Activated CD8-positive, alpha-beta T cell treated with anti-CD3 and anti-CD28 coated beads for 36 hours (primary cell): ENCODE measurements around the gene UNC5A. TPM values are rescaled to one million over a fixed set of nuclear protein-coding genes. Genes with fewer than 3 reads are reported as not detected.

Source experiments
- ATAC-seq: fragments of 200-7000 bp; cut with Tn5 transposase; one replicate; pipeline ENCODE4 v1.10.0; 2021; ENCODE audit warnings: mild to moderate bottlenecking, moderate library complexity
- CTCF ChIA-PET: fragments of 350-600 bp; sonication (Branson Sonifier 250); formaldehyde crosslinking; loops from one replicate; lab custom pipeline; 2021; ENCODE audit warnings: antibody characterized with exemption; lab: Charles Lee
- POLR2A ChIA-PET: fragments of 350-600 bp; sonication (Branson Sonifier 250); formaldehyde crosslinking; loops from one replicate; lab custom pipeline; 2021; ENCODE audit warnings: antibody characterized with exemption; lab: Charles Lee
- DNase-seq: peaks from one replicate; pipeline ENCODE4 v3.0.0-alpha.2; 2020
- H3K27ac Mint-ChIP-seq: one replicate; pipeline ENCODE4 v1.8.0; 2021; ENCODE audit warnings: mild to moderate bottlenecking, mixed read lengths
- H3K27me3 Mint-ChIP-seq: one replicate; pipeline ENCODE4 v1.8.0; 2021; ENCODE audit warnings: mixed read lengths
- H3K36me3 Mint-ChIP-seq: one replicate; pipeline ENCODE4 v1.8.0; 2021; ENCODE audit warnings: low read depth, mixed read lengths
- H3K4me1 Mint-ChIP-seq: one replicate; pipeline ENCODE4 v1.8.0; 2021; ENCODE audit warnings: low read depth, mixed read lengths
- H3K4me3 Mint-ChIP-seq: one replicate; pipeline ENCODE4 v1.8.0; 2021; ENCODE audit warnings: mild to moderate bottlenecking, moderate library complexity, mixed read lengths
- H3K9me3 Mint-ChIP-seq: one replicate; pipeline ENCODE4 v1.8.0; 2021; ENCODE audit warnings: mixed read lengths
- CTCF ChIP-seq: fragments of 200-600 bp; IDR thresholded peaks from one replicate; pipeline ENCODE4 v1.8.0; 2022; ENCODE audit warnings: antibody characterized with exemption, mild to moderate bottlenecking
- intact Hi-C: fragments of 100-400 bp; cut with micrococcal nuclease; formaldehyde crosslinking; loops from one replicate; pipeline ENCODE4 v1.10.0; 2022
- total RNA-seq, 2 experiments: library from RNA; stranded (reverse); gene quantifications; one replicate each; pipeline ENCODE4 v1.2.3, GENCODE V29; 2021

UNC5A gene
- total RNA-seq, 2 experiments from 2014 or later: not detected

DNA sequence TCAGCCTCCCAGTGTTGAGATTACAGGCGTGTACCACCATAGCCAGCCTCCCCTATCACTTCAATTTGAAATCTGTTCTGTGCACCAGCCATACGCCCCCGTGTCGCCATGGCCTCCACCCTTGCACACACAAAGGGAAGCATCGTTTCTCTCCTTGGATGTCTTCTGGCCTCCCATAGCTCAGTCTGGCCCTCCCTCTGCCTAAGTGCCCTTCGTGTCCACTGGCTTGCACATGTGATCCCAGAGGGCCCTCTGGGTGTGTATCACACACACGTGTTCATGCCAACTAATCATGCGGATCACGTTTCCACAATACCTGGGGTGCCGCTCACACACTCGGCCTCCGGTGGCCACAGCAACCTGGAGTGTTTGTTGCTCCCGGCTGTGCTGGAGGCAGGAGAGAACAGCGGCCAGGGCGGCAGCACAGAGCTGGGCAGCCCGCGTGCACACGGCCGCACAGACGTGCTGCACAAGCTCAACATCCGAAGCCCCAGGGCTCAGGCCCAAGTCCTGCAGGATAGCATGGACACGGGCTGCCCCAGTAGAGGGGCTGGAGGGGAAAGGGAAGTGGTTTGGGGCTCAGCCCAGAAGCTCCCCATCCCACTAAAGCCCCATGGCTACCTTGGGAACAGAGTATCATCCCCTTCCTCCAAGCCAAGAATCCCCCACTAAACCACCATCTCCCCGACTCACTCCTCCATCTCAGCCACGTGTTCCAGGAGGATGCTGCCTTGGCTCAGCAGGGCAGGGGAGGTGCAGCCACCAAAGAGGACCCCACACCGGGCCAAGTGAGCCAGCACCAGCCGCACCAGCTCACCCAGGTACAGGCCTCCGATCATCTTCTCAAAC lies 77.9 kb downstream of the UNC5A start:
- TF ChIP-seq CTCF: no peak
- CTCF ChIA-PET: no interaction called here
- H3K4me1 Mint-ChIP-seq: no peaks in the 10 kb centered on the region

GRCh38 chr5:176888865-176889165 lies 78.5 kb downstream of the UNC5A start:
- Mint-ChIP-seq H3K4me3 (no peak overlapping the region), H3K9me3 (no peaks in the 10 kb centered on the region), H3K27me3 (peaks cover 4% of the 10 kb centered on the region), H3K4me1 (no peaks in the 10 kb centered on the region), H3K36me3 (no peaks in the 10 kb centered on the region), H3K27ac (no peak overlapping the region)
- no peak for TF ChIP-seq CTCF
- ChIA-PET POLR2A (no interaction called here), CTCF (no interaction called here)
- DNase-seq (no peak), ATAC-seq (no peak)
- intact Hi-C loops: no loop called here

More for the DNA sequence above, 77.9 kb downstream of the UNC5A start:
- ATAC-seq: no peak
- no peak overlapping the region for H3K4me3 Mint-ChIP-seq
- no peak for DNase-seq
- no peaks in the 10 kb centered on the region for H3K9me3 Mint-ChIP-seq
- peaks cover 2% of the 10 kb centered on the region for H3K27me3 Mint-ChIP-seq
- POLR2A ChIA-PET: no interaction called here
- H3K27ac Mint-ChIP-seq: no peak overlapping the region
- intact Hi-C loops: no loop called here
- no peaks in the 10 kb centered on the region for H3K36me3 Mint-ChIP-seq

GRCh38 chr5:176889321-176890280 lies 79.2 kb downstream of the UNC5A start:
- ChIA-PET POLR2A (no interaction called here), CTCF (no interaction called here)
- intact Hi-C loops: no loop called here
- H3K9me3 Mint-ChIP-seq: no peaks in the 10 kb centered on the region
- TF ChIP-seq CTCF: no peak
- no peak for ATAC-seq
- peaks cover 4% of the 10 kb centered on the region for H3K27me3 Mint-ChIP-seq
- H3K4me1 Mint-ChIP-seq: no peaks in the 10 kb centered on the region
- DNase-seq: no peak
- no peak overlapping the region for H3K27ac Mint-ChIP-seq
- H3K36me3 Mint-ChIP-seq: no peaks in the 10 kb centered on the region
- no peak overlapping the region for H3K4me3 Mint-ChIP-seq

DNA sequence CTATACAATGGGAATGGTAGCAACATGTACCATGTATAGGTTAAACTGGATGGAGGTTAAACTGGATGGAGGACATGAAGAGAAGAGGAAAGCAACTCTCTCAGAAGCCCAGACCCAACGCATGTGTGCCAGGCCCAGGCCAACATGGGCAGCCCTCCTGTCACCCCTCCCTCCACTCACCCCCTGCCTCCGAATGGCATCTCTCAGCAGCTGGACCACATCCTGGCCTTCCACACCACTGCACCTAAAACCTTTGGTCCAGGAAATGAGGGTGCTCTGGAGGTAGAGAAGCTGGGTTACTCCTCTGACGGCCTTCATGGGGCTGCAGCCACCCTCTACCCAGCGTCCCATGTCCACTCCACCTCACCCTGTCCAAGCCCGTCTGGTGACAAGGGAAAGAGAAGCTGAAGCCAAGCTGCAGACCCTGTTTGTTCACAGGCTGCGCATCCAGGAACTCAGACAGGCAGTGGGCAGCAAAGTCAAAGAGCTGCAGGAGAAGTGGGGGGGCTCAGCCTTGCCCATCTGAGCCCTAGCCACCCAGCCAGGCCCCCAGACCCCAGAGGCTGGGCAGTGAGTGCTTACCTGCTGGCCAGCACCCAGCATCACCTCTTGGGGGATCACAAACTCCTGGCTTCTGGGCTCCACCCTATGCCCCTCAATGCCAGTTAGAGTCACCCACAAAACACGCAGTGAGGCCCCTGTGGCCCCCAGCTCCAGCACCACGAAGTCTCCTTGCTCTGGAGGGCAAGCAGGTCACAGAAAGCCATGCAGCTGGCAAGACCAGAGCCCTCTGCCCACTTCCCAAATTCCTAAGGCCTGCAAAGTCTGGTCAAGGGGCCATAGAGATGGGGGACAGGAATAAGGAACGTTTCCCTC lies 80.3 kb downstream of the UNC5A start:
- Mint-ChIP-seq H3K27me3 (peaks cover 4% of the 10 kb centered on the region), H3K36me3 (no peaks in the 10 kb centered on the region), H3K4me3 (no peak overlapping the region), H3K4me1 (no peaks in the 10 kb centered on the region), H3K27ac (no peak overlapping the region), H3K9me3 (no peaks in the 10 kb centered on the region)
- intact Hi-C loops: no loop called here
- DNase-seq (no peak), ATAC-seq (no peak)
- ChIA-PET CTCF (interaction anchor here (1.5 kb wide), 1 partner anchor 230 kb away, joined by 3 read pairs; no protein-coding TSS in a partner anchor), POLR2A (interaction anchor here (1.0 kb wide), 1 partner anchor 10 kb away, joined by 3 read pairs; no protein-coding TSS in a partner anchor)
- no peak for TF ChIP-seq CTCF
